Measurements from ENCODE around the gene IGF2BP2.
A peak's percentile ranks its signal among the peaks of the same experiment; 100 is the strongest.
"Not testable (repeated sequence)": the region's sequence is repeated elsewhere in the genome, so short reads cannot be mapped to it uniquely, and the experiment has no call there.

IGF2BP2 gene

GRCh38 chr3:185705498-185705897 lies 119.3 kb downstream of the IGF2BP2 start:
- no peak for DNase-seq

GRCh38 chr3:185702262-185703225 lies 122.3 kb downstream of the IGF2BP2 start:
- DNase-seq, result no peak

DNA sequence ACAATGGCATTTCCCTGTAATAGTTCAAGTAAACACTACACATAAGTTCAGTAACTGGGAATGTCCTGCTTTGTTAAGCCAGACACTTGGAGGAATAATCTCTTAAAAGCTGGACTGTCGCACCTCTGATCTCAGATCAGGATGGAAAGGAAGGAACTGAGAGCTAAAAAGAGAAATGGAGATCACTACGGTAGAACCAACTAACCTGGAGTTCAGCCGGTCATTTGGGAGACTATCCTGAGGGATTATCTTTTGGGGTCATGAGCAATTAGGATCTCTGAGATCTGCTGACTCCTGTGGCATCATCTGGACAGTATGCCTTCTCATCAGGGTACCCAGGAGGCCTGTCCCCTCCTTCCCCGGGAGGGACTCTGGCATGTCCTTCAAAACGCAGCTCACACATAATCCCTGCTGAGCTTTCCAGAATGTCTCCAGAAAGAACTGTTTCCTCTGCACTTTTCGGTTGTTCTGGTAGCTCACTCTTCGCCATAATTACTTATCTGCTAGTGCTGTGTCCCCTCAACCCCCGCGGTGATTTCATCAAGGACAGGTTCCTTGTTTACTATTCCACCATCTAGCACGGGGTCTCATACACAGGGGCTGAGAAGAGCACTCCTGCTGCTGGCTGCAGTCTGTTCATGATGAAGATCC lies 123.1 kb downstream of the IGF2BP2 start:
- DNase-seq, result no peak

GRCh38 chr3:185699927-185700326 lies 124.9 kb downstream of the IGF2BP2 start:
- no peak for DNase-seq

DNA sequence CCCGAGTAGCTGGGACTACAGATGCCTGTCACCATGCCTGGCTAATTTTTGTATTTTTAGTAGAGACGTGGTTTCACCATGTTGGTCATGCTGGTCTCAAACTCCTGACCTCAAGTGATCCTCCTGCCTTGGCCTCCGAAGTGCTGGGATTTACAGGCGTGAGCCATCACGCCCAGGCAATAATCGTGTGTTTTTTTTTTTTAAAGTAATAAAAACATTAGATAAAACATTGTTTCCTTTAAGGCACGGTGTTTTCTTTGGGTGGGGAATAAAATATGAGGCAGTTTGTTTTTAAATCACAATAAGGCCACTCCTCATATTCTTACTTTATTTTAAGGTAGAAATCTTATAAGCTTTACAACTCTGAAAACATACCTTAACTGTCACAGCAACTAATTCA lies 127.6 kb downstream of the IGF2BP2 start:
- DNase-seq, result not testable (repeated sequence)

- no peak for DNase-seq
These were observed 128.8 kb downstream of the IGF2BP2 start for GRCh38 chr3:185696039-185696438.

DNA sequence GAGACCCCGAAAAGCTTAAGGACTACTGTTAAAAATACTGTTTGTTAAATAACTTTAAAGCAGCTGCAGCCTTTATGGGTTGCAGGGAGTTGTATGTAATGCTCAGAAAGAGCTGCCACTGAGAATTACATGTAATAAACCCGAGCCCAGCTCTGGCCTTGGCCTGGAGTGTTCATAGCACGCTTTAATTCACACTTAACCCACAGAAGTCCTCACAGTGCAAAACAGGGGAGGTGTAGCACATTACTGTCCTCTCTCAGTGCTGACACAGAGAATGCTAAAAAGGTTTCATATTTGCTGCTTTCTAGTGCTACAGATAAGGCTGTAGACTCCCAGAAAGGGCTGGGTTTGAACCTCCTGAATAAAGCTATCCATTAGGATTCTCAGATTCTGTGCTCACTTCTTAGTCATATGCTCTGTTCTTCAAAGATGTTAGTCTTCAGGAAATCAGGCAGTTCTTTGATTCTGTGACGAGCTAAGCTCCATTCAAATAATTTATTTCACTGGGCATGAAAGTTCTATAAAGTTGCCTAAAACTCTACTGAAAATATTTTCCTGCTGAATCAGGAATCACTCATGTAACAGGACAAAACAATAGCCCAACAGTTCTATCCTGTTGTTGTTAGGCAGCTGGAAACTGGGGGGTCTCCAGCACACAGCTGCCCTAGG lies 130.7 kb downstream of the IGF2BP2 start:
- no peak for DNase-seq

GRCh38 chr3:185691622-185692021 lies 133.2 kb downstream of the IGF2BP2 start:
- no peak for DNase-seq

- no peak for DNase-seq
These were observed 137.5 kb downstream of the IGF2BP2 start for GRCh38 chr3:185687271-185687878.

- DNase-seq, result peak in 1 of 2 donors; percentile 3
These were observed 139.4 kb downstream of the IGF2BP2 start for GRCh38 chr3:185685231-185686035.

GRCh38 chr3:185680231-185680630 lies 144.6 kb downstream of the IGF2BP2 start:
- no peak for DNase-seq

GRCh38 chr3:185678027-185678426 lies 146.8 kb downstream of the IGF2BP2 start:
- no peak for DNase-seq

DNA sequence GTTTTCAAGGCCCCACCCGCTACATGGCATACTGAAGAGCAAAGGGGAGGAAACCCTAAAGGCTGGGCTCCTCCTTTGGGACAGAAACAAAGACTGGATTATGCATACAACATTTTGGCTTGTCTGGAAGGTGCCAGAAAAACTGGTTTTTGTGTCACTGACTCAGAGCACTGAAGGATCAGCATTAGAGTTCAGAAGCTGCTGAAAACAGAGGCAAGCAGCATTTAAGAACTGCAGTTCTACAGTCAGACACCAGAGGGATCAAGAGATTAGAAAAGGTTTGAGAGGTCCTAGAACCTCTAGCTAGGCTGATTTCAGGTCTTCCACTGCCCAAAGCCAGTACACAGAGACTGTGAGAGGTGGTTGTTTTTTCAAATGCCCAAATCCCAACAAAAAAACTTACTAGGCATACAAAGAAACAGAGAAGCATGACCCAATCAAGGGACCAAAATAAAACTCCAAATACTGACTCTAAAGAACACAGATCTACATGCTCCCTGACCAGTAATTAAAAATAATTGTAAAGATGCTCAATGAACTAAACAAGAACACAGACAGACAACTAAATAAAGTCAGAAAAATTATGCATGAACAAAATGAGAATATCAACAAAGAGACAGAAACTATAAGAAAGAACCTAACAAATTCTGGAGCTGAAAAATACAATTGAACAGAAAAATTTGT lies 147.6 kb downstream of the IGF2BP2 start:
- peak in 1 of 2 donors; percentile 1 for DNase-seq

DNA sequence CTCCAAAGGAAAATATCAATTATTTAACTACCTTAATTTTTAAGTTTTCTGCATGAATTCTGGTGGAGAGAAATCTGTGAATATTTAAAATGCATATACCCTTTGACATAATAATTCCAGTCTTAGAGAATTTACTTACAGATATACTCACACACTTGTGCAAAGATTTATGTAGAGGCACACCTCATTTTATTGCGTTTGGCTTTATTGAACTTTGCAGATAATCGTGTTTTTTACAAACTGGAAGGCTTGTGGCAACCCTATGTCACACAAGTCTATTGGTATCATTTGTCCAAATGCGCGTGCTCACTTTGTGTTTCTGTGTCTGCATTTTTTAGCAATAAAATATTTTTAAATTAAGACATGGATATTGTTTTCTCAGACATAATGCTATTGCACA lies 157.3 kb downstream of the IGF2BP2 start:
- no peak for DNase-seq

DNA sequence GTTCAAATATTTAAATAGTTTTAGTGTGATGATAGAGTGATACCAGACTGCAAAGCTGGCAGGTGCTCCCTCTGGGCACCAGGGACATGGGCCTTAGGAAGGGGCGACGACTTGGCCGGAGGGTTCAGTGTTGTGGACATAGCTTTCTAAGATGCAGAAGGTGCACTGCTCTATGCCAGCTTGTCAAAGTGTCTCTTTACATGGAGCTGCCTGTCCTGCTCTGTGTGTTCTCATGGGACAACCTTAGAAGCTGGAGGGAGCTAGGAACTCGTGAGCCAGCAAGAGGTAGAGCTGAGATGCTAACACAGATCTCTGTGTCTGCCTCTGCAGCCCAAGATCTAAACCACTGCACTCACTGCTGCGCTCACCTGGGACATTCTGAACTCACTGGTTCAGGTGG lies 160.9 kb downstream of the IGF2BP2 start:
- no peak for DNase-seq

GRCh38 chr3:185661772-185662171 lies 163.1 kb downstream of the IGF2BP2 start:
- DNase-seq, result no peak

GRCh38 chr3:185661296-185661695 lies 163.5 kb downstream of the IGF2BP2 start:
- DNase-seq, result not testable (repeated sequence)

- DNase-seq, result peak; percentile 59 to 63
These were observed 164.6 kb downstream of the IGF2BP2 start for GRCh38 chr3:185659942-185660921.

GRCh38 chr3:185658943-185659342 lies 165.9 kb downstream of the IGF2BP2 start:
- DNase-seq, result no peak

DNA sequence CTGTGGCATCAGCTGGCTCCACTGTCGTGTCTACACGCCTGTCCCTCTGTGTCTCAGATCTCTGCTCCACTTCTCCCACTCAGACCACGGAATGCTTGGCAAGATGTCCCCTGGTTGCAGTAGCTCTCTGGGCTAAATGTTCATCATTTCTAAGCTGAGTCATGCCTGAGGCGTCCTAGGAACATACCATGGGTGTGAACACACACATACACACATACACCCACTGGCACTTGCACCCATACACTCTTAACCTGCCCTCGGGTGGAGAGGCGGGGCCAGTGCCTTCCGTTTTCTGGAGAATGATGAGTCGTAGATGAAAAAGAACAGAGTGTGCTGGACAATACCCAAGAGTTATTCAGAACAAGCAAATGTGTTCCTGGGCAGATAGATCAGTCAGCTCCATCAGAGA lies 166.3 kb downstream of the IGF2BP2 start:
- DNase-seq, result no peak
